ENCODE results near the gene CDKAL1. TPM values are rescaled to one million over a fixed set of nuclear protein-coding genes. Genes with fewer than 3 reads are reported as not detected.

CDKAL1 gene
- total and polyA plus RNA-seq, 2 of the 8 experiments (the other 6 are each of a cell fraction or from before 2014, with no cell fraction given), result 8.4 to 24.6 TPM

DNA sequence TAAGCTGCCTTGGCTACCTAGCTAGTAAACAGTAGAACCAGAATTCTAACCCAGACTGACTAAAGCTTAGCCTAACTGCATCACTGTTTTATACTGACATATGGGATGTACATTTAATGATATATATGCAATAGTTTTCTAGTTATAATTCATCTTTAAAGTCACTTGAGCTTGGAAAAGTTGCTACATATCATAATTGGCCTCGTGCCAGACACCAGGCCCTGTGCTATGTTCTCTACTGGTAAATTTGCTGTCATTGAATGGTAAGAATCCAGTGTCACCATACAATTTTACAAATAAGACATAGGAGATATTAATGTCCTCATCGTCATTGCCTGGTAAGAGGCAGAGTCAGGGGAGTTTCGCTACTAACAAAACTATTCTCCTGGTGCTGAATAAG, 396.8 kb downstream of the CDKAL1 start:
- H3K4me2 ChIP-seq (ENCODE audit: insufficient read depth in 1 of 2, low read depth in 2 of 2, low read length in 2 of 2), result no peak overlapping the region
- DNase-seq (ENCODE audit: low read depth in 1 of 2, low spot score in 2 of 2), result no peak
- no peak overlapping the region for H4K8ac ChIP-seq (ENCODE audit: extremely low read depth, insufficient read depth, low read length)
- no peak overlapping the region for H2AK5ac ChIP-seq (ENCODE audit: low read depth, low read length)
- no peak overlapping the region for H3K14ac ChIP-seq (ENCODE audit: insufficient read length)
- H3K79me2 ChIP-seq (ENCODE audit: control insufficient read depth in 1 of 2, insufficient read depth in 2 of 2, low read length in 2 of 2), result no peaks in the 10 kb centered on the region
- no peaks in the 10 kb centered on the region for H3K23me2 ChIP-seq (ENCODE audit: low read depth, low read length)
- H2BK120ac ChIP-seq (replicated peaks; ENCODE audit: low read depth, low read length), result no peak overlapping the region
- no peak overlapping the region for H3K9ac ChIP-seq (replicated peaks in 1 of 4; ENCODE audit: extremely low read depth in 1 of 4, low read depth in 3 of 4, low read length in 3 of 4)
- no peaks in the 10 kb centered on the region for H3K79me1 ChIP-seq (ENCODE audit: low read depth, low read length)
- H3K18ac ChIP-seq (ENCODE audit: extremely low read depth, low read length), result no peak overlapping the region
- no peak for TF ChIP-seq MAFK (IDR thresholded peaks at IDR 0.05; ENCODE audit: low read depth, low read length)
- no peak for TF ChIP-seq SIN3A (conservative IDR thresholded peaks at IDR 0.05 in 1 of 2, IDR thresholded peaks at IDR 0.05 in 1 of 2; ENCODE audit: low read depth in 1 of 2, low read length in 2 of 2)
- TF ChIP-seq SP4 (IDR thresholded peaks at IDR 0.05; ENCODE audit: low read length), result no peak
- no peak for TF ChIP-seq KDM1A (IDR thresholded peaks at IDR 0.05; ENCODE audit: borderline replicate concordance, low read length)
- TF ChIP-seq BACH1 (IDR thresholded peaks at IDR 0.05; ENCODE audit: low read length), result no peak
- TF ChIP-seq, protein P1, sequence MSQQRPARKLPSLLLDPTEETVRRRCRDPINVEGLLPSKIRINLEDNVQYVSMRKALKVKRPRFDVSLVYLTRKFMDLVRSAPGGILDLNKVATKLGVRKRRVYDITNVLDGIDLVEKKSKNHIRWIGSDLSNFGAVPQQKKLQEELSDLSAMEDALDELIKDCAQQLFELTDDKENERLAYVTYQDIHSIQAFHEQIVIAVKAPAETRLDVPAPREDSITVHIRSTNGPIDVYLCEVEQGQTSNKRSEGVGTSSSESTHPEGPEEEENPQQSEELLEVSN (IDR thresholded peaks at IDR 0.05), result no peak
- TF ChIP-seq SIX5 (IDR thresholded peaks at IDR 0.05; ENCODE audit: low read depth, low read length), result no peak
- no peak for TF ChIP-seq CTBP2 (IDR thresholded peaks at IDR 0.05; ENCODE audit: borderline replicate concordance, insufficient read depth, insufficient read length, low read length)
- TF ChIP-seq TCF12 (IDR thresholded peaks at IDR 0.05; ENCODE audit: low read depth, low read length), result no peak
- TF ChIP-seq NRF1 (IDR thresholded peaks at IDR 0.05; ENCODE audit: low read depth, low read length), result no peak
- no peak for TF ChIP-seq HDAC6 (IDR thresholded peaks at IDR 0.05; ENCODE audit: low read depth, low read length)
- TF ChIP-seq RFX5 (IDR thresholded peaks at IDR 0.05; ENCODE audit: borderline replicate concordance, low read depth, low read length), result no peak
- TF ChIP-seq JUN (IDR thresholded peaks at IDR 0.05; ENCODE audit: low read depth, low read length), result no peak
- 93% methylated on average over 3 of the region's 3 CpGs; no CpG with 5 or more reads in 1 of the 2 experiments for WGBS, 2 experiments (ENCODE audit: extremely low coverage in 1 of 2, insufficient coverage in 1 of 2, insufficient read length in 1 of 2, insufficient replicate concordance in 2 of 2, low coverage in 1 of 2, low lambda C conversion rate in 2 of 2, missing lambda C conversion rate in 1 of 2)
- H2BK12ac ChIP-seq (ENCODE audit: low read depth, low read length), result no peak overlapping the region
- H4K5ac ChIP-seq (ENCODE audit: insufficient read length, low read depth, low read length), result no peak overlapping the region
- H3K4me1 ChIP-seq (replicated peaks in 1 of 4; ENCODE audit: control insufficient read depth in 3 of 4, insufficient read depth in 4 of 4, low read length in 3 of 4), result no peaks in the 10 kb centered on the region; a peak in 1 of 7 replicates
- H3K27me3 ChIP-seq (replicated peaks in 1 of 4; ENCODE audit: control insufficient read depth in 3 of 4, extremely low read depth in 1 of 4, insufficient read depth in 3 of 4, low read length in 3 of 4), result no peaks in the 10 kb centered on the region
- H2AFZ ChIP-seq (ENCODE audit: low read length), result no peak overlapping the region
- POLR2A ChIA-PET (ENCODE audit: partially characterized antibody), result no interaction called here
- CTCF ChIA-PET (ENCODE audit: partially characterized antibody), result interaction anchor here (0.8 to 1.6 kb wide), 4 partner anchors 19 to 403 kb away, joined by 3 to 4 read pairs (median 3); no protein-coding TSS in a partner anchor
- H4K20me1 ChIP-seq (replicated peaks in 1 of 2; ENCODE audit: control insufficient read depth in 1 of 2, insufficient read depth in 2 of 2, low read length in 2 of 2), result no peaks in the 10 kb centered on the region
- H3K9me3 ChIP-seq (ENCODE audit: insufficient read depth in 2 of 2, low read depth in 1 of 2, low read length in 1 of 2), result no peaks in the 10 kb centered on the region
- H3K23ac ChIP-seq (ENCODE audit: insufficient read length), result no peak overlapping the region
- H2BK15ac ChIP-seq (ENCODE audit: low read length), result no peak overlapping the region
- no peak for FAIRE-seq
- H3K4ac ChIP-seq (replicated peaks; ENCODE audit: insufficient read length, low read depth, low read length), result no peak overlapping the region
- H2BK20ac ChIP-seq (ENCODE audit: low read length), result no peak overlapping the region
- no peak overlapping the region for H3K4me3 ChIP-seq (ENCODE audit: extremely low read depth in 1 of 4, insufficient read depth in 2 of 4, low read depth in 3 of 4, low read length in 4 of 4)
- no peak overlapping the region for H3K27ac ChIP-seq (ENCODE audit: low read depth, low read length)
- H3K36me3 ChIP-seq (ENCODE audit: control insufficient read depth in 2 of 4, insufficient read depth in 4 of 4, low read length in 3 of 4), result no peaks in the 10 kb centered on the region
- H3K56ac ChIP-seq (replicated peaks; ENCODE audit: insufficient read length, low read depth, low read length), result no peak overlapping the region
- no peak overlapping the region for H2BK5ac ChIP-seq (ENCODE audit: low read depth, low read length)
- no peak overlapping the region for H4K91ac ChIP-seq (replicated peaks; ENCODE audit: insufficient read length, low read length)

Data from H1 (cell line).